Activated CD8-positive, alpha-beta T cell treated with anti-CD3 and anti-CD28 coated beads for 36 hours (primary cell): ENCODE measurements around the gene NKTR. TPM values are rescaled to one million over a fixed set of nuclear protein-coding genes. Genes with fewer than 3 reads are reported as not detected.

Experiments
- ATAC-seq: fragments of 200-7000 bp; cut with Tn5 transposase; one replicate; pipeline ENCODE4 v1.10.0; 2021; ENCODE audit warnings: mild to moderate bottlenecking, moderate library complexity
- CTCF ChIA-PET: fragments of 350-600 bp; sonication (Branson Sonifier 250); formaldehyde crosslinking; loops from one replicate; lab custom pipeline; 2021; ENCODE audit warnings: antibody characterized with exemption; lab: Charles Lee
- POLR2A ChIA-PET: fragments of 350-600 bp; sonication (Branson Sonifier 250); formaldehyde crosslinking; loops from one replicate; lab custom pipeline; 2021; ENCODE audit warnings: antibody characterized with exemption; lab: Charles Lee
- DNase-seq: peaks from one replicate; pipeline ENCODE4 v3.0.0-alpha.2; 2020
- H3K27ac Mint-ChIP-seq: one replicate; pipeline ENCODE4 v1.8.0; 2021; ENCODE audit warnings: mild to moderate bottlenecking, mixed read lengths
- H3K27me3 Mint-ChIP-seq: one replicate; pipeline ENCODE4 v1.8.0; 2021; ENCODE audit warnings: mixed read lengths
- H3K36me3 Mint-ChIP-seq: one replicate; pipeline ENCODE4 v1.8.0; 2021; ENCODE audit warnings: low read depth, mixed read lengths
- H3K4me1 Mint-ChIP-seq: one replicate; pipeline ENCODE4 v1.8.0; 2021; ENCODE audit warnings: low read depth, mixed read lengths
- H3K4me3 Mint-ChIP-seq: one replicate; pipeline ENCODE4 v1.8.0; 2021; ENCODE audit warnings: mild to moderate bottlenecking, moderate library complexity, mixed read lengths
- H3K9me3 Mint-ChIP-seq: one replicate; pipeline ENCODE4 v1.8.0; 2021; ENCODE audit warnings: mixed read lengths
- CTCF ChIP-seq: fragments of 200-600 bp; IDR thresholded peaks from one replicate; pipeline ENCODE4 v1.8.0; 2022; ENCODE audit warnings: antibody characterized with exemption, mild to moderate bottlenecking
- intact Hi-C: fragments of 100-400 bp; cut with micrococcal nuclease; formaldehyde crosslinking; loops from one replicate; pipeline ENCODE4 v1.10.0; 2022
- total RNA-seq, 2 experiments: library from RNA; stranded (reverse); gene quantifications; one replicate each; pipeline ENCODE4 v1.2.3, GENCODE V29; 2021

The NKTR gene
- total RNA-seq, 2 experiments from 2014 or later = 63.4 to 65.9 TPM

DNA sequence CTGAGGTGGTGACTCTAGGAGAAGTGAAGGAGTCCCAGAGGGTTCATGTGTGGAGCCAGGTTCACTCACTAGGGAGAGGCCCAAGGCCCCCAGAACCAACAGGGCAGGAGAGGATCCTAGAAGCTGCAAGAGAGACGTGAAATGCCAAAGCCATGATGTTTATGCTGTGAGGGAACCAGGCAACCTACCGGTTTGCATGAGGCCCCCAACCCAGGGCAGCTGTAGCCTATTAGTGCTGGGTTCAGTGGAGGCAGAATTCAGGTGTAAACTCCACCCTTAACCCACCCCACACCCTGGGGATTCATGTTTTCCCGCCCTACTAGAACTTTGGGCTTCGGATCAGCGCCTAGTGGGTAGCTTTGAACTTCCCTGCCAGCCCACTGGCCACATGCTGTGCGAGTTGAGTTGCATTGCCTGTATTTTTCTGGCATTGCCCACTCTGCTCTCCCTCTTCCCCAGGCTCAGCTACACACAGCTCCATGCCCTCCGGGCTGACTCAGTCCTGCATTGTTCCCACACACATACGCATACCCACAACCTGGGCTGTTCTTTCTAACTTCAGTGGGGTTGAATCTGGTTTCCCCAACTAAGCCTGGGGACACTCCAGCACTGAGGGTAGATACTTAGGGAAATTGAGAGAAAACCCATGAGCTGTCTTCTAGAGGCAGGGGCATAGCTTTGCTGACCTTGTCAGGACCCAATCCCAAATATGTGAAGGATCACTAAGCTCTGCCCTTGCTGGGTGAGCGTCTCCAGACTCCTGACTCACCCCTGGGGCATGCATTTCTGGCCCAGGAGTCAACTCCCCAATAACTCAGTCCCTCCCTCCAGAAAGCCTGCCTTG, 51.0 kb downstream of the NKTR start:
- H3K27me3 Mint-ChIP-seq = peaks cover 5% of the 10 kb centered on the region
- TF ChIP-seq CTCF = no peak
- ATAC-seq (no peak), DNase-seq (no peak)
- H3K9me3 Mint-ChIP-seq = no peaks in the 10 kb centered on the region
- ChIA-PET CTCF (interaction anchor here (1.5 kb wide), 1 partner anchor 98 kb away, joined by 4 read pairs; no protein-coding TSS in a partner anchor), POLR2A (interaction anchor here (0.9 to 2.3 kb wide), 3 partner anchors 9 to 50 kb away, joined by 3 to 6 read pairs (median 3); partner anchors contain the start of gene NKTR)
- H3K27ac Mint-ChIP-seq = no peak overlapping the region
- intact Hi-C loops = no loop called here
- no peak overlapping the region for H3K4me3 Mint-ChIP-seq
- H3K36me3 Mint-ChIP-seq = peaks cover 7% of the 10 kb centered on the region
- peaks cover 9% of the 10 kb centered on the region for H3K4me1 Mint-ChIP-seq

DNA sequence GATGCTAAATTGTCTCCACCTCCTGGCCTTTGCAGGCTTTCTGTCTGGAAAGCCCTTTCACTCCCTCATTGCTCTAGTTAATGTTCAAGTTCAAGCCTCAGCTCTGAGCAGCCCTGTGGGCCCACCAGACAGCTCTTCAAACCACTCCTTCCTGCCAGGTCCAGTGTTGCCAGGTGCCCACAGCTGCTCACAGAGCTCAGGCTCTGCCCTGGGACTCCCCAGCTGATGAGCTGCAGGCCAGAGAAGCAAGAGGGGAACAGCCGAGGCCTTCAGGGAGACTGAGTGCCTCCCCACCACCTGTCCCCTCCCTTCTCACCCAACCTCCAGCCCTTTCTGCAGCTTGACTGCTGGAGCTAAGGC, 51.7 kb downstream of the NKTR start:
- no peaks in the 10 kb centered on the region for H3K9me3 Mint-ChIP-seq
- H3K27ac Mint-ChIP-seq = no peak overlapping the region
- peaks cover 5% of the 10 kb centered on the region for H3K27me3 Mint-ChIP-seq

GRCh38 chr3:42652611-42653302, 52.3 kb downstream of the NKTR start:
- Mint-ChIP-seq H3K27ac (no peak overlapping the region), H3K4me3 (peak overlapping the region; percentile 71), H3K9me3 (no peaks in the 10 kb centered on the region), H3K4me1 (peaks cover 6% of the 10 kb centered on the region), H3K27me3 (peaks cover 5% of the 10 kb centered on the region), H3K36me3 (no peaks in the 10 kb centered on the region)
- TF ChIP-seq CTCF = no peak
- CTCF ChIA-PET = interaction anchor here (0.7 to 1.5 kb wide), 3 partner anchors 11 to 127 kb away, joined by 3 to 4 read pairs (median 3); no protein-coding TSS in a partner anchor
- ATAC-seq (no peak), DNase-seq (no peak)
- intact Hi-C loops = no loop called here
- POLR2A ChIA-PET = interaction anchor here (1.0 to 2.3 kb wide), 2 partner anchors 10 to 52 kb away, joined by 3 to 6 read pairs; partner anchors contain the start of gene NKTR

More for the DNA sequence above, 51.7 kb downstream of the NKTR start:
- Mint-ChIP-seq H3K36me3 (peaks cover 1% of the 10 kb centered on the region), H3K4me1 (peaks cover 6% of the 10 kb centered on the region), H3K4me3 (no peak overlapping the region)
- POLR2A ChIA-PET = interaction anchor here (1.0 to 2.3 kb wide), 2 partner anchors 10 to 51 kb away, joined by 3 to 6 read pairs; partner anchors contain the start of gene NKTR
- TF ChIP-seq CTCF = no peak
- CTCF ChIA-PET = interaction anchor here (1.1 to 1.5 kb wide), 2 partner anchors 10 to 97 kb away, joined by 3 to 4 read pairs; no protein-coding TSS in a partner anchor
- ATAC-seq (no peak), DNase-seq (no peak)
- intact Hi-C loops = no loop called here

- Mint-ChIP-seq H3K9me3 (no peaks in the 10 kb centered on the region), H3K4me1 (peaks cover 6% of the 10 kb centered on the region), H3K27me3 (peaks cover 5% of the 10 kb centered on the region), H3K4me3 (peak overlapping the region; percentile 71), H3K36me3 (no peaks in the 10 kb centered on the region), H3K27ac (no peak overlapping the region)
- CTCF ChIA-PET = interaction anchor here (0.7 to 1.4 kb wide), 3 partner anchors 11 to 127 kb away, joined by 3 to 4 read pairs (median 3); no protein-coding TSS in a partner anchor
- DNase-seq (no peak), ATAC-seq (no peak)
- intact Hi-C loops = no loop called here
- POLR2A ChIA-PET = no interaction called here
- TF ChIP-seq CTCF = no peak
Observed at GRCh38 chr3:42653303-42653559, 52.7 kb downstream of the NKTR start.
